ENCODE results near the gene DACT2.
"Not testable (repeated sequence)": the region's sequence is repeated elsewhere in the genome, so short reads cannot be mapped to it uniquely, and the experiment has no call there.

- TF ChIP-seq CTCF (IDR thresholded peaks at IDR 0.05; ENCODE audit: borderline replicate concordance, extremely low read depth, low read length, poor library complexity, severe bottlenecking); EZH2 (IDR thresholded peaks at IDR 0.05; ENCODE audit: borderline replicate concordance, low read depth, low read length, severe bottlenecking): not testable (repeated sequence)
Observed at GRCh38 chr6:168281314-168281713, 38.3 kb downstream of the DACT2 start.
